KMS-11 (cell line): ENCODE data around the gene DHRS7.

Source experiments
- H2AFZ ChIP-seq: fragments of 200-600 bp; sonication (generic); 2 replicates; pipeline ENCODE4 v1.6.1; 2016; ENCODE audit warnings: antibody characterized with exemption, mixed run types, low read depth
- H3K27ac ChIP-seq: fragments of 200-600 bp; sonication (generic); 2 replicates; pipeline ENCODE4 v1.6.1; 2016; ENCODE audit warnings: mild to moderate bottlenecking, mixed run types
- H3K27me3 ChIP-seq: fragments of 200-600 bp; sonication (generic); 2 replicates; pipeline ENCODE4 v1.6.1; 2017; ENCODE audit warnings: mild to moderate bottlenecking, low read depth, mixed run types, moderate library complexity; ENCODE audit not compliant: insufficient read depth
- H3K36me3 ChIP-seq: fragments of 200-600 bp; sonication (generic); 2 replicates; pipeline ENCODE4 v1.6.1; 2017; ENCODE audit warnings: mild to moderate bottlenecking, mixed run types; ENCODE audit not compliant: insufficient read depth
- H3K4me1 ChIP-seq: fragments of 200-600 bp; sonication (generic); 2 replicates; pipeline ENCODE4 v1.6.1; 2016; ENCODE audit warnings: mild to moderate bottlenecking, low read depth, mixed run types; ENCODE audit not compliant: poor library complexity, severe bottlenecking
- H3K4me2 ChIP-seq: fragments of 200-600 bp; sonication (generic); 2 replicates; pipeline ENCODE4 v1.7.0; 2016; ENCODE audit warnings: mild to moderate bottlenecking, mixed run types
- H3K4me3 ChIP-seq: fragments of 200-600 bp; sonication (generic); IDR thresholded peaks from 2 replicates; pipeline ENCODE4 v1.6.1; 2017; ENCODE audit warnings: low read depth, low read length, mixed read lengths; ENCODE audit not compliant: insufficient read depth
- H3K79me2 ChIP-seq: fragments of 200-600 bp; sonication (generic); 2 replicates; pipeline ENCODE4 v1.6.1; 2016; ENCODE audit warnings: low read depth, mixed run types; ENCODE audit not compliant: insufficient read depth
- H3K9ac ChIP-seq: fragments of 200-600 bp; sonication (generic); 2 replicates; pipeline ENCODE4 v1.6.1; 2016; ENCODE audit warnings: mild to moderate bottlenecking, mixed run types
- H4K20me1 ChIP-seq: fragments of 200-600 bp; sonication (generic); 2 replicates; pipeline ENCODE4 v1.6.1; 2016; ENCODE audit warnings: mild to moderate bottlenecking, mixed run types; ENCODE audit not compliant: insufficient read depth
- CTCF ChIP-seq: fragments of 200-600 bp; sonication (generic); conservative IDR thresholded peaks from 2 replicates; pipeline ENCODE4 v1.6.1; 2017; ENCODE audit warnings: low read depth, mild to moderate bottlenecking, antibody characterized with exemption, low read length, moderate library complexity, mixed read lengths

Gene DHRS7

DNA sequence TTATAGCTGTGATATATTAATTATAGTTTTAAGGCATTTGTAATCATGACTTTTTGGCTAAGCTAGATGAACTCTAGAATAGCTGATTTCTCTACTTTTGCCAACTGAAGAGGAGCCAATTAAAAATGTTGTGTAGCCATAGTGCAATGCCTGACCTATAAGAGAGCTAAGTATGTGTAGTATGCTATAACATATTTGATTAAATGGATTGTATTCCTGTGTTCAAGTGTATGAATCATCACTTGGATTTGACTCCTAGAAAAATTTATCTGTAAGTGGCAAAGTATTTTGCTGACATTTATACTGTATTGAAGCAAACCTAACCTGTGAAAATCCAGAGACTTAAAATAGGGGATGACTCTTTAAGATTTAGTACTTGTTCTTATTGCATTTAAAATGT is 39.3 kb downstream of the DHRS7 start:
- no peak overlapping the region for H3K27ac ChIP-seq
- H3K4me3 ChIP-seq, result no peak overlapping the region
- H3K79me2 ChIP-seq, result no peaks in the 10 kb centered on the region
- H3K36me3 ChIP-seq, result no peaks in the 10 kb centered on the region
- H3K9ac ChIP-seq, result no peak overlapping the region
- no peak overlapping the region for H3K4me2 ChIP-seq
- H3K27me3 ChIP-seq, result no peaks in the 10 kb centered on the region
- no peaks in the 10 kb centered on the region for H4K20me1 ChIP-seq
- TF ChIP-seq CTCF, result no peak
- H2AFZ ChIP-seq, result no peak overlapping the region
- no peaks in the 10 kb centered on the region for H3K4me1 ChIP-seq

DNA sequence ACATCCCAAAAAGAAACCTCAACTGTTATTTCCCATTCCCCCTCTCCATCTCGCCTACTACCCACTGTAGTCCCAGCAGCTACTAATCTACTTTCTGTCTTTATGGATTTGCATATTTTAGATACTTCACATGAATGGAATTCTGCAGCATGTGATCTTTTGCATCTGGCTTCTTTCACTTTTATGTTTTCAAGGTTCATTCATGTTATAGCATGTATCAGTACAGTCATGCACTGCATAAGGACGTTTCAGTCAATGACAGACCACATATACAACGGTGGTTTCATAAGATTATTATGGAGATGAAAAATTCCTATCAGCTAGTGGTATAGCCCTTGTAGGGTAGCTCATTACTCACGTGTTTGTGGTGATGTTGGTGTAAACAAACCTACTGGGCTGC is 49.0 kb downstream of the DHRS7 start:
- no peak for TF ChIP-seq CTCF
- no peak overlapping the region for H3K4me2 ChIP-seq
- no peak overlapping the region for H3K27ac ChIP-seq
- no peak overlapping the region for H2AFZ ChIP-seq
- H4K20me1 ChIP-seq, result no peaks in the 10 kb centered on the region
- no peak overlapping the region for H3K4me3 ChIP-seq
- H3K4me1 ChIP-seq, result peaks cover 8% of the 10 kb centered on the region
- H3K27me3 ChIP-seq, result no peaks in the 10 kb centered on the region
- no peak overlapping the region for H3K9ac ChIP-seq
- no peaks in the 10 kb centered on the region for H3K79me2 ChIP-seq
- H3K36me3 ChIP-seq, result no peaks in the 10 kb centered on the region

- peaks cover 8% of the 10 kb centered on the region for H3K4me1 ChIP-seq
- no peak overlapping the region for H3K4me2 ChIP-seq
- no peaks in the 10 kb centered on the region for H4K20me1 ChIP-seq
- TF ChIP-seq CTCF, result no peak
- no peak overlapping the region for H3K27ac ChIP-seq
- H3K4me3 ChIP-seq, result no peak overlapping the region
- H2AFZ ChIP-seq, result no peak overlapping the region
- no peaks in the 10 kb centered on the region for H3K27me3 ChIP-seq
- H3K79me2 ChIP-seq, result no peaks in the 10 kb centered on the region
- H3K9ac ChIP-seq, result no peak overlapping the region
- no peaks in the 10 kb centered on the region for H3K36me3 ChIP-seq
Observed at GRCh38 chr14:60114881-60115280, 50.3 kb downstream of the DHRS7 start.

GRCh38 chr14:60111732-60112131 is 53.5 kb downstream of the DHRS7 start:
- Histone ChIP-seq H3K4me3 (no peak overlapping the region), H3K4me1 (peaks cover 8% of the 10 kb centered on the region), H3K27me3 (no peaks in the 10 kb centered on the region), H3K36me3 (no peaks in the 10 kb centered on the region), H3K9ac (no peak overlapping the region), H3K4me2 (no peak overlapping the region; the same call in 1 of the 2 replicates), H2AFZ (no peak overlapping the region), H4K20me1 (no peaks in the 10 kb centered on the region), H3K27ac (no peak overlapping the region), H3K79me2 (no peaks in the 10 kb centered on the region)
- no peak for TF ChIP-seq CTCF
